Kidney (tissue), 14 donors: ENCODE data around the gene INPP5D. TPM values are rescaled to one million over a fixed set of nuclear protein-coding genes. Genes with fewer than 3 reads are reported as not detected.

Source experiments
- DNase-seq, 5 donors: peaks; one replicate each; pipeline ENCODE4 v3.0.0-alpha.2; 2013 to 2020
- FAIRE-seq: peaks from 2 replicates; lab custom pipeline; 2012; peaks lifted over from hg19 to GRCh38; lab: Jason Lieb, UNC
- H3K27ac ChIP-seq, 2 donors: one replicate each; pipeline ENCODE4 v1.7.0; 2013; ENCODE audit warnings: low read depth in 2 of 2, low read length in 2 of 2, inconsistent platforms in 1 of 2
- H3K27me3 ChIP-seq: one replicate; pipeline ENCODE4 v1.7.1; 2013; ENCODE audit warnings: low read length, inconsistent platforms; ENCODE audit not compliant: control insufficient read depth, insufficient read depth
- H3K36me3 ChIP-seq, 3 donors: one replicate each; pipeline versions ENCODE4 v1.7.0 to v1.7.1; 2013; ENCODE audit warnings: low read length in 3 of 3, control low read depth in 1 of 3, inconsistent platforms in 1 of 3; ENCODE audit not compliant: insufficient read depth in 3 of 3, control insufficient read depth in 2 of 3
- H3K4me1 ChIP-seq, 3 donors: one replicate each; pipeline versions ENCODE4 v1.7.0 to v1.7.1; 2013; ENCODE audit warnings: low read length in 3 of 3, inconsistent platforms in 1 of 3, low read depth in 1 of 3; ENCODE audit not compliant: control insufficient read depth in 2 of 3, insufficient read depth in 2 of 3
- H3K4me3 ChIP-seq, 3 donors: one replicate each; pipeline versions ENCODE4 v1.7.0 to v1.8.1; 2013; ENCODE audit warnings: low read length in 3 of 3, control low read depth in 1 of 3, inconsistent platforms in 1 of 3
- H3K9ac ChIP-seq, 3 donors: one replicate each; pipeline versions ENCODE4 v1.7.0 to v1.7.1; 2013; ENCODE audit warnings: low read length in 3 of 3, control low read depth in 1 of 3, inconsistent platforms in 1 of 3
- H3K9me3 ChIP-seq, 3 donors: one replicate each; pipeline versions ENCODE4 v1.7.0 to v1.7.1; 2013; ENCODE audit warnings: low read length in 3 of 3, control low read depth in 1 of 3, inconsistent platforms in 1 of 3; ENCODE audit not compliant: control insufficient read depth in 2 of 3, insufficient read depth in 1 of 3
- intact Hi-C: fragments of 100-400 bp; cut with DNase I; formaldehyde crosslinking; loops from one replicate; pipeline ENCODE4 v1.11.1; 2022
- polyA plus RNA-seq: library from polyadenylated mRNA; stranded (reverse); fragments of 350-450 nt; fragmentation: Illumina TruSeq; extraction: RNeasy Lipid Tissue Mini Kit (QIAGEN cat#74804); gene quantifications from one replicate; pipeline ENCODE4 v1.2.3, GENCODE V29; 2014; ENCODE audit warnings: low read depth, low replicate concordance; ENCODE audit not compliant: insufficient read depth
- total RNA-seq: library from RNA; stranded (reverse); fragmentation: NEBNext Ultra II Directional; extraction: Animal tissue kit (Norgen Biotek cat#: 25700); gene quantifications from one replicate; pipeline ENCODE4 v1.2.1, GENCODE V29; 2021
- TF ChIP-seq, protein P1 (sequence below): IDR thresholded peaks from 3 replicates; pipeline ENCODE4 v1.5.1; 2012; ENCODE audit warnings: mild to moderate bottlenecking, moderate library complexity, borderline replicate concordance; ENCODE audit not compliant: insufficient read depth; ENCODE audit errors: extremely low read depth
- donor health status: control.
- donor health status: control.
- donor health status: control.
- donor health status: control.
- donor health status: control.
- donor health status: DM: yes; HTN: yes; CAD: no.
- donor health status: Normal renal cell carcinoma (clear cell type).

INPP5D gene
- total and polyA plus RNA-seq, 2 donors from 2014 or later: 2.6 to 29.6 TPM

GRCh38 chr2:233147136-233147828 is 87.1 kb downstream of the INPP5D start:
- no peaks in the 10 kb centered on the region for H3K27me3 ChIP-seq
- no peak overlapping the region for H3K9ac ChIP-seq
- H3K27ac ChIP-seq: no peak overlapping the region
- no peaks in the 10 kb centered on the region for H3K36me3 ChIP-seq
- DNase-seq (no peak), FAIRE-seq (no peak)
- no peaks in the 10 kb centered on the region for H3K9me3 ChIP-seq
- TF ChIP-seq, protein P1, sequence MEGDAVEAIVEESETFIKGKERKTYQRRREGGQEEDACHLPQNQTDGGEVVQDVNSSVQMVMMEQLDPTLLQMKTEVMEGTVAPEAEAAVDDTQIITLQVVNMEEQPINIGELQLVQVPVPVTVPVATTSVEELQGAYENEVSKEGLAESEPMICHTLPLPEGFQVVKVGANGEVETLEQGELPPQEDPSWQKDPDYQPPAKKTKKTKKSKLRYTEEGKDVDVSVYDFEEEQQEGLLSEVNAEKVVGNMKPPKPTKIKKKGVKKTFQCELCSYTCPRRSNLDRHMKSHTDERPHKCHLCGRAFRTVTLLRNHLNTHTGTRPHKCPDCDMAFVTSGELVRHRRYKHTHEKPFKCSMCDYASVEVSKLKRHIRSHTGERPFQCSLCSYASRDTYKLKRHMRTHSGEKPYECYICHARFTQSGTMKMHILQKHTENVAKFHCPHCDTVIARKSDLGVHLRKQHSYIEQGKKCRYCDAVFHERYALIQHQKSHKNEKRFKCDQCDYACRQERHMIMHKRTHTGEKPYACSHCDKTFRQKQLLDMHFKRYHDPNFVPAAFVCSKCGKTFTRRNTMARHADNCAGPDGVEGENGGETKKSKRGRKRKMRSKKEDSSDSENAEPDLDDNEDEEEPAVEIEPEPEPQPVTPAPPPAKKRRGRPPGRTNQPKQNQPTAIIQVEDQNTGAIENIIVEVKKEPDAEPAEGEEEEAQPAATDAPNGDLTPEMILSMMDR: no peak
- intact Hi-C loops: no loop called here
- H3K4me1 ChIP-seq: no peaks in the 10 kb centered on the region
- no peak overlapping the region for H3K4me3 ChIP-seq

DNA sequence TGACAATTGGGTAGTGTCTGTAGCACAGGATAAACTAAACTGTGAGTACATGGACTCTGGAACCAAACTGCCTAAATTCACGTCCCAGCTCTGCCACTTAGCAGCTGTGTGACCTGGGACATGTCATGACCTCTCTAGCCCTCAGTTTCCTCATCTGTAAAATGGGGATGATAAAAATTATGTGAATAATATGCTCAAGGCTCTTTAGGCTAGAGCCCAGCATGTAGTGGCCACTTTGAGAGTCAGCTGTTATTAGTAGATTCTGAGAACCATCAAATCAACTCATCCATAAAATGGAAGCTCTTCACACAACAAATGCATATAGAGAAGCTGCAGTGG is 87.7 kb downstream of the INPP5D start:
- H3K9ac ChIP-seq: no peak overlapping the region
- H3K36me3 ChIP-seq: no peaks in the 10 kb centered on the region
- H3K9me3 ChIP-seq: no peaks in the 10 kb centered on the region
- intact Hi-C loops: no loop called here
- TF ChIP-seq, protein P1: no peak
- no peaks in the 10 kb centered on the region for H3K27me3 ChIP-seq
- FAIRE-seq (no peak), DNase-seq (no peak)
- no peaks in the 10 kb centered on the region for H3K4me1 ChIP-seq
- H3K27ac ChIP-seq: no peak overlapping the region
- H3K4me3 ChIP-seq: no peak overlapping the region

DNA sequence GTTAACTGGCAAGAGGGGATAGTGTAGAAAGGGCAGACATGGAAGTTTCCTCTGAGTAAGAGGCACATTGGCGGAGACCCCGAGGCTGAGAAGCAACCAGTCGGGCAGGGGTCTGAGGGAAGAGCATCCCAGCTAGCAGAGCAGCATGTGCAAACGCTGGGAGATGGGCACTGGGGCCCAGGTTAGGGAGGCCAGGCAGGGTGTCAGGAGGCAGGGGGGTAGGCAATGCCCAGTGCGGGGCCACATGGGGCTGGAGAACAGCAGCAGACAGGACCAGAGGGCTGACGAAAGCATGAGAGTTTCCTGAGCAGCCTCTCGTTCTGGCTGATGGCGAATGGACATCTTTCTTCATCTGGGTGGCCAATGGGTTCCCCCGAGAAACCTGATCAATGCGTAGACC is 88.2 kb downstream of the INPP5D start:
- H3K4me1 ChIP-seq: no peaks in the 10 kb centered on the region
- no peak overlapping the region for H3K4me3 ChIP-seq
- TF ChIP-seq, protein P1: no peak
- FAIRE-seq (no peak), DNase-seq (no peak)
- H3K36me3 ChIP-seq: no peaks in the 10 kb centered on the region
- H3K9me3 ChIP-seq: no peaks in the 10 kb centered on the region
- H3K27me3 ChIP-seq: no peaks in the 10 kb centered on the region
- no peak overlapping the region for H3K9ac ChIP-seq
- no peak overlapping the region for H3K27ac ChIP-seq
- intact Hi-C loops: no loop called here

DNA sequence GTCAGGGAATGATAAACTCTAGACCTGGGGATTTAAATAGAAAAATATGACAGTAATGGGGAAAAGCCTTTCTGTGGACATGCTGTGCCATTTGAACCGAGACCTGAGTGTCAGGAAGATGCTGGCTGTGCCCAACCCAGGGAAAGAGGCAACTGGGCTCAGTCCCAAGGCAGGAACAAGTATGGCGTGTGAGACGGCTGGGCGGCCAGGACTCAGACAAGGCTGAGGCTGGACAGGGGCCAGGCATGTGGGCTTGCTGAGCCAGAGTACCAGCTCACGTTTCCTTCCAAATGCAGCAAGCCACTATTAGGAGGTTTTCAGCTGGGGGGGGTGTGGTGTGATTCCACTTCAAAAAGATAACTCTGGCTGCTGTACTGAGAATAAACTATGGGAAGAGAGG is 92.4 kb downstream of the INPP5D start:
- peak in 1 of 5 donors; percentile 30 for DNase-seq
- no peaks in the 10 kb centered on the region for H3K9me3 ChIP-seq

More for the DNA sequence above, 92.4 kb downstream of the INPP5D start:
- H3K4me1 ChIP-seq: no peaks in the 10 kb centered on the region
- no peaks in the 10 kb centered on the region for H3K27me3 ChIP-seq
- no peak overlapping the region for H3K9ac ChIP-seq
- intact Hi-C loops: no loop called here
- no peaks in the 10 kb centered on the region for H3K36me3 ChIP-seq
- H3K4me3 ChIP-seq: no peak overlapping the region
- no peak for FAIRE-seq
- no peak overlapping the region for H3K27ac ChIP-seq
- TF ChIP-seq, protein P1: no peak
